ENCODE results near the gene SMC3. TPM values are rescaled to one million over a fixed set of nuclear protein-coding genes. Genes with fewer than 3 reads are reported as not detected.

The SMC3 gene
- total RNA-seq, 1 experiment from 2014 or later: 31.3 TPM

DNA sequence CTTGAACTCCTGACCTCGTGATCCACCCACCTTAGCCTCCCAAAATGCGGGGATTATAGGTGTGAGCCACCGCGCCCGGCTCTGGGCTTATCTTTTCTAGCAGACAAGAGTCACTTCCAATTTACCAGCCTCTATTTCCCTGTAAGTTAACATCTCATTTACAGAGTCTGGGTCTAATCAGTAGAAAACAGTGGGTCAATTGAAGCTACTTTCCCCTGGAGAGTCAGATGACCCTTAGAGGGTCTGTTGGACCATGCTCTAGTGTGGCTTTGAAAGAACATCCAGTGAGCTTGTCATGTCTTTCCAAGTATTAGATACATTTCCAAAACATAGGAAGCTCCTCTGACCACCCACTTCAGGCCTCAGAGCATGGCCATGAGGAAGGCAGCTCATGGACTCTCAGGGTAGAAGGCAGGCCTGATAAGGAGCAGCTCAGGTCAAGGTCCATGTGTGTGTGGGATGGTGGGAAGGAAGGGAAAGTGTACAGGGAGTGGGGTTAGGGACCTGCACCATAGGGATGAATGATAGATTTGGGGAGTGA lies 49.1 kb downstream of the SMC3 start:
- Mint-ChIP-seq H3K4me1 (ENCODE audit: low read depth, unreplicated experiment) (no peaks in the 10 kb centered on the region), H3K9me3 (ENCODE audit: low read depth, unreplicated experiment) (no peaks in the 10 kb centered on the region), H3K4me3 (ENCODE audit: low read depth, unreplicated experiment) (no peak overlapping the region), H3K27me3 (ENCODE audit: unreplicated experiment) (peaks cover under 1% of the 10 kb centered on the region), H3K36me3 (ENCODE audit: insufficient read depth, unreplicated experiment) (no peaks in the 10 kb centered on the region), H3K27ac (ENCODE audit: unreplicated experiment) (no peak overlapping the region)
- CTCF ChIA-PET: interaction anchor here (0.6 kb wide), 1 partner anchor 33 kb away, joined by 8 read pairs; no protein-coding TSS in a partner anchor
- no peak for DNase-seq
- no TSS peak for BruUV-seq (replicated peaks)
- TF ChIP-seq CTCF (IDR thresholded peaks at IDR 0.05; ENCODE audit: unreplicated experiment): no peak
- intact Hi-C loops (cut with micrococcal nuclease; ENCODE audit: unreplicated experiment): no loop called here

GRCh38 chr10:110617425-110618229 lies 50.1 kb downstream of the SMC3 start:
- no peaks in the 10 kb centered on the region for H3K36me3 Mint-ChIP-seq (ENCODE audit: insufficient read depth, unreplicated experiment)
- no peak overlapping the region for H3K27ac Mint-ChIP-seq (ENCODE audit: unreplicated experiment)
- no peaks in the 10 kb centered on the region for H3K4me1 Mint-ChIP-seq (ENCODE audit: low read depth, unreplicated experiment)
- no peak overlapping the region for H3K4me3 Mint-ChIP-seq (ENCODE audit: low read depth, unreplicated experiment)
- no peak for TF ChIP-seq CTCF (IDR thresholded peaks at IDR 0.05; ENCODE audit: unreplicated experiment)
- intact Hi-C loops (cut with micrococcal nuclease; ENCODE audit: unreplicated experiment): no loop called here
- no peaks in the 10 kb centered on the region for H3K9me3 Mint-ChIP-seq (ENCODE audit: low read depth, unreplicated experiment)
- no TSS peak for BruUV-seq (replicated peaks)
- CTCF ChIA-PET: no interaction called here
- DNase-seq: no peak
- no peaks in the 10 kb centered on the region for H3K27me3 Mint-ChIP-seq (ENCODE audit: unreplicated experiment)

GRCh38 chr10:110618230-110618610 lies 50.7 kb downstream of the SMC3 start:
- BruUV-seq (replicated peaks): no TSS peak
- intact Hi-C loops (cut with micrococcal nuclease; ENCODE audit: unreplicated experiment): no loop called here
- Mint-ChIP-seq H3K9me3 (ENCODE audit: low read depth, unreplicated experiment) (no peaks in the 10 kb centered on the region), H3K27ac (ENCODE audit: unreplicated experiment) (no peak overlapping the region), H3K36me3 (ENCODE audit: insufficient read depth, unreplicated experiment) (no peaks in the 10 kb centered on the region), H3K4me3 (ENCODE audit: low read depth, unreplicated experiment) (no peak overlapping the region), H3K27me3 (ENCODE audit: unreplicated experiment) (no peaks in the 10 kb centered on the region), H3K4me1 (ENCODE audit: low read depth, unreplicated experiment) (no peaks in the 10 kb centered on the region)
- no peak for TF ChIP-seq CTCF (IDR thresholded peaks at IDR 0.05; ENCODE audit: unreplicated experiment)
- CTCF ChIA-PET: no interaction called here
- DNase-seq: no peak

- Mint-ChIP-seq H3K4me3 (ENCODE audit: low read depth, unreplicated experiment) (no peak overlapping the region), H3K27ac (ENCODE audit: unreplicated experiment) (no peak overlapping the region), H3K36me3 (ENCODE audit: insufficient read depth, unreplicated experiment) (no peaks in the 10 kb centered on the region), H3K4me1 (ENCODE audit: low read depth, unreplicated experiment) (no peaks in the 10 kb centered on the region), H3K9me3 (ENCODE audit: low read depth, unreplicated experiment) (no peaks in the 10 kb centered on the region), H3K27me3 (ENCODE audit: unreplicated experiment) (no peaks in the 10 kb centered on the region)
- no peak for DNase-seq
- intact Hi-C loops (cut with micrococcal nuclease; ENCODE audit: unreplicated experiment): no loop called here
- TF ChIP-seq CTCF (IDR thresholded peaks at IDR 0.05; ENCODE audit: unreplicated experiment): no peak
- no TSS peak for BruUV-seq (replicated peaks)
- CTCF ChIA-PET: interaction anchor here (0.6 kb wide), 1 partner anchor 52 kb away, joined by 3 read pairs; no protein-coding TSS in a partner anchor
Observed at GRCh38 chr10:110619514-110620397, 52.3 kb downstream of the SMC3 start.
